Esophagus squamous epithelium (tissue), 4 donors: ENCODE results near the gene NDUFS4.

Experiments
- CTCF ChIP-seq, 6 experiments: fragments of 450-650 bp in 4 of 6; fragments of 200-600 bp in 2 of 6; sonication (generic) in 2 of 6; IDR thresholded peaks; one replicate each; pipeline ENCODE4 v1.5.1; 2016 to 2019; ENCODE audit warnings: antibody characterized with exemption in 6 of 6, mild to moderate bottlenecking in 4 of 6, moderate library complexity in 4 of 6
- POLR2A ChIP-seq, 4 donors: fragments of 450-650 bp; IDR thresholded peaks; one replicate each; pipeline ENCODE4 v1.6.1; 2017; ENCODE audit warnings: antibody characterized with exemption in 4 of 4, mild to moderate bottlenecking in 4 of 4, moderate library complexity in 3 of 4

- TF ChIP-seq CTCF (IDR thresholded peaks at IDR 0.05), result no peak
- TF ChIP-seq POLR2A (IDR thresholded peaks at IDR 0.05), result no peak
These were observed 53.1 kb downstream of the NDUFS4 start for GRCh38 chr5:53613536-53613935.
